Measurements from ENCODE around the gene SMIM20. TPM values are rescaled to one million over a fixed set of nuclear protein-coding genes. Genes with fewer than 3 reads are reported as not detected.

The SMIM20 gene
- total RNA-seq, 1 experiment from 2014 or later: 34.8 TPM

GRCh38 chr4:25926462-25926861, 12.4 kb downstream of the SMIM20 start:
- Histone ChIP-seq H3K27ac (no peak overlapping the region), H3K4me3 (no peak overlapping the region), H3K27me3 (replicated peaks) (no peaks in the 10 kb centered on the region), H3K36me3 (no peaks in the 10 kb centered on the region), H3K9me3 (replicated peaks) (no peaks in the 10 kb centered on the region), H3K4me1 (replicated peaks) (peaks cover 3% of the 10 kb centered on the region; the same call in 1 of the 2 replicates)
- no peak for DNase-seq (ENCODE audit: low read depth in 1 of 2, low spot score in 2 of 2)

- no peak for DNase-seq (ENCODE audit: low read depth in 1 of 2, low spot score in 2 of 2)
- Histone ChIP-seq H3K9me3 (replicated peaks) (no peaks in the 10 kb centered on the region), H3K4me1 (replicated peaks) (peaks cover 3% of the 10 kb centered on the region; the same call in 1 of the 2 replicates), H3K27me3 (replicated peaks) (no peaks in the 10 kb centered on the region), H3K4me3 (no peak overlapping the region), H3K27ac (no peak overlapping the region), H3K36me3 (no peaks in the 10 kb centered on the region)
These were observed 13.6 kb downstream of the SMIM20 start for GRCh38 chr4:25927361-25928195.

GRCh38 chr4:25928379-25929297, 14.6 kb downstream of the SMIM20 start:
- Histone ChIP-seq H3K27me3 (replicated peaks) (no peaks in the 10 kb centered on the region), H3K27ac (no peak overlapping the region), H3K9me3 (replicated peaks) (no peaks in the 10 kb centered on the region), H3K4me3 (no peak overlapping the region), H3K36me3 (no peaks in the 10 kb centered on the region), H3K4me1 (replicated peaks) (peaks cover 3% of the 10 kb centered on the region; the same call in 1 of the 2 replicates)
- DNase-seq (ENCODE audit: low read depth in 1 of 2, low spot score in 2 of 2): peak in 1 of 2 experiments; percentile 12

GRCh38 chr4:25929298-25929686, 15.3 kb downstream of the SMIM20 start:
- Histone ChIP-seq H3K4me3 (no peak overlapping the region), H3K36me3 (no peaks in the 10 kb centered on the region), H3K9me3 (replicated peaks) (no peaks in the 10 kb centered on the region), H3K27ac (no peak overlapping the region), H3K4me1 (replicated peaks) (peaks cover 3% of the 10 kb centered on the region; the same call in 1 of the 2 replicates), H3K27me3 (replicated peaks) (no peaks in the 10 kb centered on the region)
- DNase-seq (ENCODE audit: low read depth in 1 of 2, low spot score in 2 of 2): no peak

- Histone ChIP-seq H3K36me3 (no peaks in the 10 kb centered on the region), H3K4me1 (replicated peaks) (peaks cover 3% of the 10 kb centered on the region; the same call in 1 of the 2 replicates), H3K27me3 (replicated peaks) (no peaks in the 10 kb centered on the region), H3K9me3 (replicated peaks) (no peaks in the 10 kb centered on the region), H3K27ac (no peak overlapping the region), H3K4me3 (no peak overlapping the region)
- no peak for DNase-seq (ENCODE audit: low read depth in 1 of 2, low spot score in 2 of 2)
These were observed 16.8 kb downstream of the SMIM20 start for GRCh38 chr4:25930731-25931354.

GRCh38 chr4:25936696-25937095, 22.7 kb downstream of the SMIM20 start:
- no peak for DNase-seq (ENCODE audit: low read depth in 1 of 2, low spot score in 2 of 2)
- no peaks in the 10 kb centered on the region for H3K36me3 ChIP-seq
- H3K27ac ChIP-seq: no peak overlapping the region
- no peak overlapping the region for H3K4me3 ChIP-seq
- no peaks in the 10 kb centered on the region for H3K9me3 ChIP-seq (replicated peaks)
- H3K27me3 ChIP-seq (replicated peaks): no peaks in the 10 kb centered on the region
- peaks cover 10% of the 10 kb centered on the region for H3K4me1 ChIP-seq (replicated peaks)

- Histone ChIP-seq H3K36me3 (no peaks in the 10 kb centered on the region), H3K27me3 (replicated peaks) (no peaks in the 10 kb centered on the region), H3K4me1 (replicated peaks) (peaks cover 10% of the 10 kb centered on the region), H3K27ac (0 out of 2 replicates have a peak overlapping the region, but pooled peaks have one; percentile 28), H3K9me3 (replicated peaks) (no peaks in the 10 kb centered on the region), H3K4me3 (no peak overlapping the region)
- DNase-seq (ENCODE audit: low read depth in 1 of 2, low spot score in 2 of 2): peak in 1 of 2 experiments; percentile 64
These were observed 23.8 kb downstream of the SMIM20 start for GRCh38 chr4:25937801-25938200.

- Histone ChIP-seq H3K4me3 (no peak overlapping the region), H3K36me3 (no peaks in the 10 kb centered on the region), H3K27ac (no peak overlapping the region), H3K27me3 (replicated peaks) (no peaks in the 10 kb centered on the region), H3K9me3 (replicated peaks) (no peaks in the 10 kb centered on the region), H3K4me1 (replicated peaks) (peaks cover 10% of the 10 kb centered on the region)
- DNase-seq (ENCODE audit: low read depth in 1 of 2, low spot score in 2 of 2): no peak
These were observed 24.3 kb downstream of the SMIM20 start for GRCh38 chr4:25938366-25938765.

- peaks cover 10% of the 10 kb centered on the region for H3K4me1 ChIP-seq (replicated peaks)
- no peak for DNase-seq (ENCODE audit: low read depth in 1 of 2, low spot score in 2 of 2)
- H3K27me3 ChIP-seq (replicated peaks): no peaks in the 10 kb centered on the region
- H3K36me3 ChIP-seq: no peaks in the 10 kb centered on the region
- no peak overlapping the region for H3K4me3 ChIP-seq
- H3K9me3 ChIP-seq (replicated peaks): no peaks in the 10 kb centered on the region
- H3K27ac ChIP-seq: no peak overlapping the region
These were observed 24.8 kb downstream of the SMIM20 start for GRCh38 chr4:25938787-25939186.

- Histone ChIP-seq H3K36me3 (no peaks in the 10 kb centered on the region), H3K27ac (no peak overlapping the region), H3K4me1 (replicated peaks) (peaks cover 10% of the 10 kb centered on the region), H3K9me3 (replicated peaks) (no peaks in the 10 kb centered on the region), H3K27me3 (replicated peaks) (no peaks in the 10 kb centered on the region), H3K4me3 (no peak overlapping the region)
- DNase-seq (ENCODE audit: low read depth in 1 of 2, low spot score in 2 of 2): no peak
These were observed 25.3 kb downstream of the SMIM20 start for GRCh38 chr4:25939330-25939729.

- H3K4me3 ChIP-seq: no peak overlapping the region
- H3K9me3 ChIP-seq (replicated peaks): no peaks in the 10 kb centered on the region
- no peaks in the 10 kb centered on the region for H3K27me3 ChIP-seq (replicated peaks)
- peaks cover 10% of the 10 kb centered on the region for H3K4me1 ChIP-seq (replicated peaks)
- H3K27ac ChIP-seq: no peak overlapping the region
- H3K36me3 ChIP-seq: no peaks in the 10 kb centered on the region
- no peak for DNase-seq (ENCODE audit: low read depth in 1 of 2, low spot score in 2 of 2)
These were observed 27.6 kb downstream of the SMIM20 start for GRCh38 chr4:25941457-25942221.

- H3K27ac ChIP-seq: no peak overlapping the region
- no peaks in the 10 kb centered on the region for H3K36me3 ChIP-seq
- no peaks in the 10 kb centered on the region for H3K27me3 ChIP-seq (replicated peaks)
- peaks cover 1% of the 10 kb centered on the region; the same call in 1 of the 2 replicates for H3K4me1 ChIP-seq (replicated peaks)
- DNase-seq (ENCODE audit: low read depth in 1 of 2, low spot score in 2 of 2): no peak
- H3K9me3 ChIP-seq (replicated peaks): no peaks in the 10 kb centered on the region
- no peak overlapping the region for H3K4me3 ChIP-seq
These were observed 29.3 kb downstream of the SMIM20 start for GRCh38 chr4:25943312-25943711.

- no peaks in the 10 kb centered on the region for H3K4me1 ChIP-seq (replicated peaks)
- no peak overlapping the region for H3K4me3 ChIP-seq
- no peak overlapping the region for H3K27ac ChIP-seq
- DNase-seq (ENCODE audit: low read depth in 1 of 2, low spot score in 2 of 2): no peak
- H3K36me3 ChIP-seq: no peaks in the 10 kb centered on the region
- H3K27me3 ChIP-seq (replicated peaks): no peaks in the 10 kb centered on the region
- H3K9me3 ChIP-seq (replicated peaks): no peaks in the 10 kb centered on the region
These were observed 29.8 kb downstream of the SMIM20 start for GRCh38 chr4:25943805-25944204.

All from SJSA1 (cell line).